Fibroblast of mammary gland (primary cell): ENCODE results near the gene LEFTY1.

Experiments used
- DNase-seq: peaks from one replicate; pipeline ENCODE4 v3.0.0-alpha.2; 2010; ENCODE audit warnings: low read depth
- H3K4me3 ChIP-seq: 2 replicates; pipeline ENCODE4 v1.5.1; 2011; ENCODE audit warnings: low read depth, mild to moderate bottlenecking, low read length, moderate library complexity; ENCODE audit not compliant: control insufficient read depth
- TF ChIP-seq, protein P1 (sequence below): conservative IDR thresholded peaks from 2 replicates; pipeline ENCODE4 v1.5.1; 2011; ENCODE audit warnings: low read depth, low read length, inconsistent platforms; ENCODE audit not compliant: control insufficient read depth, insufficient read depth

LEFTY1 gene

DNA sequence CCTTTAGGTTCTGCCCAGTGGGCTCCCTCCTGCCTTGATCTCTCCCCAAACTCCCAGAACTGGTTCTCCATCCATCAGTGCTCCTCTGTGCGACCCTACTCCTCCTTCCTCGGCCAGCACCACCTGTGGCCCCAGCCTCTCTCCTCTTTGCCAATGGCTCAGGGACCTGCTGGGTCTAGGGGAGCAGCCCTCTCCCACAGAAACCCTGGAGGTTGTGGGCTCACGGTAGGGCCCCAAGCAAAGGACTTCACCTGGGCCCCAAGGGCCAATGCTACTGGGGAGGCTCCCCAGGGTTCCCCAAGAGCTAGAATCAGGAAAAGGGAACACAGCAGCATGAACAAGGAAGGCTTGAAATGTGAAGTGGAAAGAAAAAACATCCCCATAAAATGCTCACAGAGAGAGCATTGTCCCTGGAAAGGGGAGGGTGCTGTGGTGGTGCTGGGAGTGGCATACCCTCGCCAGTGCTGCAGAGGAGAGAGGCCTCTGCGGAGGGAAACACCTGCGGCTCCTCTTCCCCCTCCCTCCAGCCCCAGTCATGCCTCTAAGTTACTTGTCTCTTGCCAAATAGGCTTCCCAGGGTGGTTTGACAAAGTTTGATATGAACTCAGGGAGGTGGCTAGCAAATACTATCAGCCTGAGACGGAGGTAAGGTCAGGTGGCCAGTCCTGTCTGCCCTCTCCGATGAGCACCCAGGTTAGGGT is 9.3 kb downstream of the LEFTY1 start:
- H3K4me3 ChIP-seq = no peak overlapping the region
- TF ChIP-seq, protein P1, sequence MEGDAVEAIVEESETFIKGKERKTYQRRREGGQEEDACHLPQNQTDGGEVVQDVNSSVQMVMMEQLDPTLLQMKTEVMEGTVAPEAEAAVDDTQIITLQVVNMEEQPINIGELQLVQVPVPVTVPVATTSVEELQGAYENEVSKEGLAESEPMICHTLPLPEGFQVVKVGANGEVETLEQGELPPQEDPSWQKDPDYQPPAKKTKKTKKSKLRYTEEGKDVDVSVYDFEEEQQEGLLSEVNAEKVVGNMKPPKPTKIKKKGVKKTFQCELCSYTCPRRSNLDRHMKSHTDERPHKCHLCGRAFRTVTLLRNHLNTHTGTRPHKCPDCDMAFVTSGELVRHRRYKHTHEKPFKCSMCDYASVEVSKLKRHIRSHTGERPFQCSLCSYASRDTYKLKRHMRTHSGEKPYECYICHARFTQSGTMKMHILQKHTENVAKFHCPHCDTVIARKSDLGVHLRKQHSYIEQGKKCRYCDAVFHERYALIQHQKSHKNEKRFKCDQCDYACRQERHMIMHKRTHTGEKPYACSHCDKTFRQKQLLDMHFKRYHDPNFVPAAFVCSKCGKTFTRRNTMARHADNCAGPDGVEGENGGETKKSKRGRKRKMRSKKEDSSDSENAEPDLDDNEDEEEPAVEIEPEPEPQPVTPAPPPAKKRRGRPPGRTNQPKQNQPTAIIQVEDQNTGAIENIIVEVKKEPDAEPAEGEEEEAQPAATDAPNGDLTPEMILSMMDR = no peak
- no peak for DNase-seq

- TF ChIP-seq, protein P1 = no peak
- no peak overlapping the region for H3K4me3 ChIP-seq
Measured at GRCh38 chr1:225878282-225878681, 10.7 kb downstream of the LEFTY1 start.

DNA sequence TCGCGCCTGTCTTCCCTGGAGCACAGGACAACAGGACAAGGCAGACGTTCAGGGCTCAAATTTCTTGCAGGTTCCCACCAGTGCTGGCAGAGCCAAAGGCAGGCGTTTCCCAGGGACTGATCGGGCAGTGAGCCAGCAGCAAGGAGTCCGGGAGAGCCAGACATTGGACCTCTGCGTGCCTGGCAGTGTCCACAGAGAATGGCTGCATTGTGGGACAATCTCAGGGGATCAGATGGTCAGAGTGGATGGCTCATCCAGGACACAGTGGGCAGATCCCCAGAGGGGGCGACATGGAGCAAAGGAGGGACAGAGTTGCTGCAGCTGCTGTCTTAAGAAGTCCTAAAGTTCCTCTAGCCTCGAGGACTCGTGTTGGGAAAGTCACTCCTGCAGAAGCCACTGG is 11.4 kb downstream of the LEFTY1 start:
- no peak overlapping the region for H3K4me3 ChIP-seq
- DNase-seq = peak; percentile 38
- TF ChIP-seq, protein P1 = peak; percentile 50

More at GRCh38 chr1:225878282-225878681, 10.7 kb downstream of the LEFTY1 start:
- no peak for DNase-seq

DNA sequence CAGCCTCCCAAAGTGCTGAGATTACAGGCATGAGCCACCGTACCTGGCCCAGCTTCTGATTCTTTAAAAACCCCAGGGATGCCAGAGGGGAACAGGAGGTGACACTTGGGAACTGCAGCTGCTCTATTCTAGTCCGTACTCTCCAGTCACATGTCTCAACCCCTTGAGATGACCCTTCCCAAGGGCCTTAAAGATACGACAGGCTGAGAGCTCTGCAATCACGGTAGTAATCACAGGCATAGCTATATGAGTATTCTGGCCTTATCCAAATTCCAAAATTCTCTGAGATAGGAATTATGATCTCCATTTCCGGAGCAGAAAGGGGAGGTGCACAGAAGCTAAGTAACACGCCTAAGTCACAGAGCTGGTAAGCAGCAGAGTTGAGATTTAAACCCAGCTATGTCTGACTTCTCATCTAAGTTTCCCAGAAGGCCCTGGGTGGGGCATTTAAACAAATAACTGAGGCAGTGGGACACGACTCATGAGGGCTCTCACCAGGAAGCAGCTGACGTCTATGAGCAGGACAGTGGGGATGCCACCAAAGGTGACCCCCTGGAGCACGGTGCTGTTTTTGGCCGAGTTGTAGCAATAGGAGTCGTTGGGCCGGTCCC is 11.9 kb downstream of the LEFTY1 start:
- TF ChIP-seq, protein P1 = no peak
- no peak for DNase-seq
- no peak overlapping the region for H3K4me3 ChIP-seq

DNA sequence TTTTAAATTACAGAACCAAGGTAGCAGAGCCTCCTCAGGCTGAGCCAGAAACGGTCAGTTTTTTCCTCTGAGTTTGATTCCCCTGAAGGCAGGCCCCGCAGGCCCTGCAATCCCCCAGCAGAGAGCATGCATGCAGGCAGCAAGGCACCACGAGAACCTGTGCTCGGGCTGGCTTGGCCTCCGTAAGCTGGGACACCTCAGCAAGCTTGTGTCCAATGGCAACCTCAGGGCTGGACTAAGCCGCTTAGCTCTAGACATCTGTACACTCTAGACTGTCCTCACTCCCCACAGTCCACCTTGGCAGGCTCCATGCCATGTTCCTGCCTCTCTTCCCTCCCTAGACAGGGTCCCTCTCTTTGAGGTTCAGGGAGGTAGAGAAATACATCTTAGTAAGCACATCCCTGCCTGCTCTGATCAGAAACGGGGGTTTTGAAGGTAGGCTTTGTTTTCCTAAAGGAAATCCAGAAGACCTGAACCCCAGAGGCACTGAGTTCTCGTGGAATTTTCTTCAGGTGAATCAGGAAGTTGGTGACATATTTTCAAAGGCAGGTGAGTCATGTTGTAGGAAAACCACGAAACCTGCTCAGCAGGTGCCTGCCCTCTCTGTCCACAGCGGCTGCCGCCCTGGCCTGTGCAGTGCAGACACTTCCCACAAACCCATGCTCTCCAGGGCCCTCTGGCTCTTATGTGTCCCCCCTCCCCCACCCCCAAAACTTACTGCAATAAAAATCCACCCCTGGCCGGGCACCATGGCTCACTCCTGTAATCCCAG is 13.7 kb downstream of the LEFTY1 start:
- no peak for DNase-seq
- TF ChIP-seq, protein P1 = no peak
- H3K4me3 ChIP-seq = no peak overlapping the region

DNA sequence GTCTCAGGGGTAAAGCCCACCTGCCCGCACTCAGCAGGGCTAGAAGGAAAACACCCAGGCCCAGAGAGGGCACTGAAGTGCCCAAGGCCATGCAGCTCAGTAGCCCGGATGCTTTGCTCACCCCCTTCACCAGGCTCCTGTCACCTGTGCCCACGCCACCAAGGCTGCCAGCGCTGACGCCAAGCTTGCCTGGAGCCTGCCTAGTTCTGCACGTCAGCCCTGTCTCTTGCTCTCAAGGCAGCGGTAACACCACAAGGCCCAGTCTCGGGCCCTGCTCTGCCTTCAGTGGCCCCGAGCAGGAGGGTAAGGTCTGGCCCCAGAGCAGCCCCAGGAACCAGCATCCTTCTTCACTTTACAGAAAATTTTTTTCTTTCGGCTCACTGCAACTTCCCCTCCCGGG is 14.5 kb downstream of the LEFTY1 start:
- H3K4me3 ChIP-seq = no peak overlapping the region
- TF ChIP-seq, protein P1 = no peak
- DNase-seq = no peak
